C1 segment of cervical spinal cord (tissue), 14 donors: ENCODE measurements around the gene EPB41L1.

Experiments
- DNase-seq, 14 donors: peaks; one replicate each; lab custom pipeline; 2025; lab: John Stamatoyannopoulos, UW

The EPB41L1 gene

DNA sequence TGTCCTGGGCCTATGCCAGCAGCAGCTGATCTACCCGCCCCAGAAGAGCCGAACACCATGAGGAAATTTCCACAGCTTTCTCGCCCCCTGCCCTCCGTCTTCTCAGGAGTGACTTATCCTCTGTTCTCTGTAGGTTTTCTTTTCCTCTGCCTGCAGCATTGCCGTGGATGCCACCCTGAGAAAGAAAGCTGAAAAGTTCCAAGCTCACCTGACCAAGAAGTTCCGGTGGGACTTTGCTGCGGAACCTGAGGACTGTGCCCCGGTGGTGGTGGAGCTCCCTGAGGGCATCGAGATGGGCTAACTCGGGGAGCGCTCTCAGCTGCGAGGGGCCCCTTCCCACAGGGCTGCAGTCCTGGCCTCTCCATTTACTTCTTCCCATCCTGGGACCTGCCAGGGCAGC, 100.9 kb downstream of the EPB41L1 start:
- DNase-seq, result no peak

GRCh38 chr20:36259177-36260061, 104.9 kb downstream of the EPB41L1 start:
- no peak for DNase-seq

GRCh38 chr20:36260316-36260715, 105.8 kb downstream of the EPB41L1 start:
- DNase-seq, result no peak

- no peak for DNase-seq
These were observed 107.0 kb downstream of the EPB41L1 start for GRCh38 chr20:36261389-36262105.

DNA sequence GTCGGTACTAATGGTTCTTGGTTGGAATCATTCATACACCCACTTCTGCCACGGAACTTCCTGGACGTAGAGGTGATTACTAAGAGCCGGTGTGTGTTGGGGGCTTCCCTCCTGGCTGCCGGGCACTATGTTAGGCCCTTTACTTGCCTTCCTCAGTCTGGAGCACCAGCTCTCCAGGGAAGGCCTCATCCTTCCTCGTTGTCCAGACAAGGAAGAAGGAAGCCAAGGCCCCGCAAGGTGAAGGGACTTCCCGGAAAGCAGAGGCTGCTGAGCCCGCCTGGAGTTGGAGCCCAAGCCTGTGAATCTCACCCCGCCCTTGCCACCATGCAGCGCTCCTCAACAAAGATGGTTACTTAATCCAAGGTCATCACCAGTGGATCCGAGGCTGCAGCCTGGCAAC, 107.9 kb downstream of the EPB41L1 start:
- DNase-seq, result no peak

GRCh38 chr20:36264426-36265246, 110.1 kb downstream of the EPB41L1 start:
- DNase-seq, result no peak

DNA sequence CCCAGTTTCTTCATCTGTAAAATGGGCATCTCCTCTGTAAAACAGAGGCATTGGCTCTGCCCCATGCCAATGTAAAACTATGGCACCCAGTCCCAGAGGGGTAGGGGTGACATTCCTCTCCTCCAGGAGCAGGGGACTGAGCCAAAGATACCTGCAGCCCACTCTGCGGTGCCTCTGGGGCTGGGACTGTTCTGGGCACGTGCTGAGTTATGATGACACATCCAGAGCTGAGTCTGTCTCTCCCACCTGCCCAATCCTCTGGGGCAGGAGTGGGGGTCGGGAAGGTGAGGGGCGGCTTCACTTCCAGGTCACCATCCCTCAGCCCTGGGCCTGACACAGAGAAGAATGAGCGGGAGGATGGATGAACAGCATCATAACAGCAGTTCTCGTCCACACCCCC, 111.6 kb downstream of the EPB41L1 start:
- no peak for DNase-seq

DNA sequence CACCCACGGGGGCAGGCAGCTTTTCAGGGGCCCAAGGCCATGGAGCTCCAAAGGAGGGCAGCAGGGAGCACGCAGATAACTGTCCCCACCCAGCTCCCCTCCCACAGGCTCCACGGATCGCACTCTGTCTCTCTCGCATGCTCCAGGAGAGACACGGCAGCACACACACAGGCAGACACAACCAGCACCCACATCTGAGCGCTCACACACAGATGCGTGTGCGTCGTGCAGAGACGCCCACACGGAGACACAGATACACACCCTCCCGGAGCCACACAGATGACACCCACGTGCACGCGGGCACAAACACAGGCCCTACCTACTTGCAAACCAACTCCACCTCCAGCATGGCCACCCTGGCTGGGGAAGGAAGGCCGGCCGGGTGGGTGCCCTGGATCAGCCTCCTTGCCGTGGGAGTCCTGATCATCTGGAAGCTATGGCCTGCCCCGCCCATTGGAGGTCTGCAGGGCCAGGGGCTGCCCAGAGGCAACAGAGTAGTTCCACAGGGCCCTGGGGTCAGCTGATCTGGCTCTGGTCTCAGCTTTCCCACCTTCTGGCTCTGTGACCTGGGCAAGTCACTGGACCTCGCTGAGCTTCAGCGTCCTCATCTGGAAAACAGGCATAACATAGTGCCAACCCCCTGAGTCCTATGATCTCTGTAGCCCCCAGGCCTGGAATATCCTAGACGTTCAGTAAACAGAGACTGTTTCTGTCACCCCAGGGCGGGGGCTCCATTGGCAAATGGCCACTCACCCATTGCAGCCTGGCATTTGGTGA, 113.3 kb downstream of the EPB41L1 start:
- DNase-seq, result no peak

DNA sequence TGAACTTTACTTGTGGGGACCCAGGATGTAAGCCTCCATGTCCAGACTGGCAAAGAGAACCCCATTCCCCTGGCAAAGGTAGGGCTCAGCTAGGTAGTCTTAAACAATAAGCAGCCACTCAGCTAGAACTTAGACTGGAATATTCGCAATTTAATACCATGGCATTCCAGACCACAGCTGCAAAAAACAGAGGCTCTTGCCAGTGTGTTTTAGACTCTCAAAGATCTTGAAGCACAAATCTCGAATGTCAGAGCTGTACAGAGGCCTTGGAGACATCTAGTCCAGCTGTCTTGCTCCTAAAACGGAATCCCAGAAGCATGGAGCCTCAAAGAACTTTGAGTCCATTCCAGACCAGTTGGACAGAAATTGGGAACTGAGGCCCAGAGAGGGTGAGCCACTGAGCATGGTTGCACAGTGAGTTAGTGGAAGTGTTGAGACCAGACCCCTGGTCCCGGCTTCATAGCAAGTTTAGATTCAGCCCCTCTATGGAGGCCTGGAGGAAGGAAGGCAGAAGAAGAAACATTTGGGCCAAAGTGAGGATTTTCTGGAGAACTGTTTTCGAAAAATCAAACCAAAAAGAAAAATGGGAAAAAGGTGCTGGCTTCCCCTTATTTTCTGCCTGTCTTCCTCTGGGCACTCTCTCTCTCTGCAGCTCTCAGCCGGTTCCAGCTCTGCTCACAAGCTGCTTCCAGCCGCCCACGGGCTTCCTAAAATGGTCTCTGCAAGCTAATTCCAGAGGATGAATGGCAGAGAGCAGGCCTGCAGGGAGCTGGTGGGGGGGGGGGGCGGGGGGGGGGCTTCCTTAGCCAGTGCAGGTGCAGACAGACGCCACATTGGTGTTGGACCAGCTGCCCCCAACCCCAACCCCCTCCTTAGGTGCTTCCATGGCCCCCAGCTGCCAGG, 114.2 kb downstream of the EPB41L1 start:
- no peak for DNase-seq

GRCh38 chr20:36269507-36269906, 115.0 kb downstream of the EPB41L1 start:
- DNase-seq, result no peak

DNA sequence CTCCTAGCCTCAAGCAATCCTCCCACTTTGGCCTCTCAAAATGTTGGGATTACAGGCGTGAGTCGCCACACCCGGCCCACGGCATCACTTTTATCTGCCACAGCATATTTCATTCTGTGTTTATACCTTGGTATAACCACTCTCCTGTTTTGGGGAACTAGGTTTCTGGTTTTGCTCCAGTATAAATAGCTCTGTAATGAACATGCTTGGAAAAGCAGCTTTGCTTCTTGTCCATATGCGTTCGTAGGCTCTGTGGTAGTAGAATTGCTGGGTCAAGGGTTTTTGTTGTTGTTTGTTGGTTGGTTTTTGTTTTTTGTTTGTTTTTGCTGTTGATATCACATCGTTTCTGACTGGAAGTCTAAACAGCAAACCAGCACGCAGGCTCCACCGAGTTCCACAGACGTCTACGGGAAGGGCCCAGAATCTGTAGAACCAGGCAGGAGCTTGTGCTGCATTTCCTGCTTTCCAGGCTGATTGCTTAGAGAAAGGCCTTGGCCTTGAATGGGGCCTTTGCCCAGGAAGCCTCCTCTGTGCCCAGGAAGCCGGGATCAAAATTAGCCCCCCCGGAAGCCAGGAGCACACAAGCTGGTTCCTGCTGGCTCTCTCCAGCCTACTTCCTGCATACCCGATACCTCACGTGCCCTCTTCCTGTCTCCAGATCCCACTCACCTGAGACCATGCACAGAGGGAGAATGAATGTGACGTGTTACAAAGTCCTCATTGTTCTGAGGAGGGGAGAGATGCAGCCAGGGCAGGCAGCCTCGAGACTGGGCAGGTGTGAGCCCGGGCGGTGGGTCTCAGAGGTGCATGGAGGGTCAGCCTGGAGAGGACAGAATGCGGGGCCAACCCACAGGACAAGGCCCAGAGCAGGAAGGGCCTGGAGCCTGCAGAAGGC, 116.5 kb downstream of the EPB41L1 start:
- DNase-seq, result no peak

GRCh38 chr20:36271639-36272546, 117.4 kb downstream of the EPB41L1 start:
- DNase-seq, result no peak

GRCh38 chr20:36272547-36273220, 118.1 kb downstream of the EPB41L1 start:
- no peak for DNase-seq

DNA sequence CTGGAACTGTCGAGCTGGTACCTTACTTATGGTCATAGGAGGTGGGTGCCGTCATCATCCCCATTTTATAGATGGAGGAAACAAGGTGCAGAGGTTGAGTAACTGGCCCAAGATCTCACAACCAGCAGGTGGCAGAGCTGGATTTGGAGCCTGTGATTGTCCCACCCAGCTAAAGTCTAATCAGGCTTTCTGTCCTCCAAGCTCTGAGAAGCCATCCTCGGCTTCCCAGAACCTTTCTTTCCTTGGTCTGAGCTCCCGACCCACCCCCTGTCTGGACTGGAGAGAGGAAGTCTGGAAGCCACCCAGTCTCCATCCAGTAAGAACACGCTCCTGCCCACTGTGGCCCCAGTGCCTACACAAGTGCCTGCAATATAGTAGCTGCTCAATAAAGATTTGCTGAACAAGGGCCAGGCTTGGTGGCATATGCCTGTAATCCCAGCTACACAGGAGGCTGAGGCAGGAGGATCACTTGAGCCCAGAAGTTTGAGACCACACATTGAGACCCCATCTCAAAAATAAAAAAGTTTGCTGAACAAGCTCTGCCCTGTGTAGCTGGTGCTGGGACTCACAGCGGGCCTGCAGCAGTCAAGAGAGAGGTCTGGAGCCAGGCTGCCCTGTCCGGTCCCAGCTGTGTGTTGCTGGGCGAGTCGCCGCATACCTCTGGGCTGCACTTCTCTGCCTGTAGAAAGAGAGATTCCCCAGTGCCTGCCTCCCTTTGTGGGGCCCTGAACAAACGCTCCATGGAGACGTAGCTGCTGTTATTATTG, 119.1 kb downstream of the EPB41L1 start:
- DNase-seq, result no peak

- no peak for DNase-seq
These were observed 119.8 kb downstream of the EPB41L1 start for GRCh38 chr20:36274181-36274841.

- DNase-seq, result no peak
These were observed 120.5 kb downstream of the EPB41L1 start for GRCh38 chr20:36275011-36275410.
